LNCAP (cell line): ENCODE measurements around the gene RNF215.

Source experiments
- CTCF ChIP-seq: fragments of 450-650 bp; IDR thresholded peaks from 2 replicates; pipeline ENCODE4 v1.5.1; 2017; ENCODE audit warnings: mild to moderate bottlenecking

Gene RNF215

GRCh38 chr22:30397656-30398635 is 10.7 kb upstream of the RNF215 start:
- TF ChIP-seq CTCF = no peak

GRCh38 chr22:30396871-30397655 is 9.9 kb upstream of the RNF215 start, which contains the start of gene SEC14L2:
TSS of gene SEC14L2 (plus strand) at chr22:30397018. CDS start at chr22:30397117, 99 bp downstream.
- TF ChIP-seq CTCF = no peak

GRCh38 chr22:30393885-30394284 is 6.7 kb upstream of the RNF215 start:
- no peak for TF ChIP-seq CTCF

GRCh38 chr22:30393322-30393680 is 6.1 kb upstream of the RNF215 start:
- no peak for TF ChIP-seq CTCF

- no peak for TF ChIP-seq CTCF
These were observed 5.6 kb upstream of the RNF215 start for GRCh38 chr22:30392661-30393321.

- peak; percentile 80 for TF ChIP-seq CTCF
These were observed 3.9 kb upstream of the RNF215 start for GRCh38 chr22:30390974-30391691.

- no peak for TF ChIP-seq CTCF
These were observed 627 bp downstream of the RNF215 start for GRCh38 chr22:30386608-30386959.
